Activated T-cell treated with anti-CD3 and anti-CD28 coated beads, Interleukin-2, amount 50 U/mL, for 24 hours (primary cell): Measurements from ENCODE around the gene PHB1.

Experiments
- DNase-seq: peaks from one replicate; pipeline ENCODE4 v3.0.0-alpha.2; 2020
- H3K27ac Mint-ChIP-seq: 2 replicates; pipeline ENCODE4 v1.8.0; 2020; ENCODE audit warnings: mild to moderate bottlenecking, mixed read lengths
- H3K27me3 Mint-ChIP-seq: 2 replicates; pipeline ENCODE4 v1.8.0; 2020; ENCODE audit warnings: mixed read lengths
- H3K36me3 Mint-ChIP-seq: 2 replicates; pipeline ENCODE4 v1.8.0; 2020; ENCODE audit warnings: low read depth, mixed read lengths
- H3K4me1 Mint-ChIP-seq: 2 replicates; pipeline ENCODE4 v1.8.0; 2020; ENCODE audit warnings: low read depth, mixed read lengths
- H3K4me3 Mint-ChIP-seq: 2 replicates; pipeline ENCODE4 v1.8.0; 2020; ENCODE audit warnings: mild to moderate bottlenecking, moderate library complexity, mixed read lengths
- H3K9me3 Mint-ChIP-seq: 2 replicates; pipeline ENCODE4 v1.8.0; 2020; ENCODE audit warnings: mixed read lengths

Gene PHB1

GRCh38 chr17:49414622-49415350 lies at the start of gene PHB1:
TSS of gene PHB1 (minus strand) at chr17:49414882. CDS start at chr17:49413264, 1,618 bp downstream.
- Mint-ChIP-seq H3K9me3 (no peaks in the 10 kb centered on the region), H3K27me3 (no peaks in the 10 kb centered on the region), H3K36me3 (peaks cover 54% of the 10 kb centered on the region), H3K27ac (peak within 1 kb of the TSS; percentile 97), H3K4me3 (peak within 1 kb of the TSS; percentile 99), H3K4me1 (peaks cover 42% of the 10 kb centered on the region)
- DNase-seq = peak; percentile 92

DNA sequence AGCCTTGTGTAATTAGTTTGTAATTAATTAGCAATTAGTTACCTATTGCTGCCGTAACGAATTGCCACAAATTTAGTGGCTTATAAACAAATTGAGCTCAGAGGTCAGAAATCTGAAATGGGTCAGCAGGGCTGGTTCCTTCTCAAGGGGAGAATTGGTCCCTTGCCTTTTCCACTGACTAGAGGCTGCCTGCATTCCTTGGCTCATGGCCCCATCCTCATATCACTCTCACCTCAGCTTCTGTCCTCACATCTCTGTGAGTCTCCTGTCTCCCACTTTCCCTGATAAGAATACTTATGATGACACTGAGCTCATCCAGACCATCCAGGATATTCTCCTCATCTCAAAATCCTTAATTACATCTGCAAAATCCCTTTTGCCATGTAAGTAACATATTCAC lies 49.4 kb upstream of the PHB1 start:
- Mint-ChIP-seq H3K9me3 (peaks cover 2% of the 10 kb centered on the region), H3K36me3 (no peaks in the 10 kb centered on the region), H3K27me3 (peaks cover 70% of the 10 kb centered on the region), H3K27ac (no peak overlapping the region), H3K4me3 (no peak overlapping the region), H3K4me1 (no peaks in the 10 kb centered on the region)
- DNase-seq = no peak

DNA sequence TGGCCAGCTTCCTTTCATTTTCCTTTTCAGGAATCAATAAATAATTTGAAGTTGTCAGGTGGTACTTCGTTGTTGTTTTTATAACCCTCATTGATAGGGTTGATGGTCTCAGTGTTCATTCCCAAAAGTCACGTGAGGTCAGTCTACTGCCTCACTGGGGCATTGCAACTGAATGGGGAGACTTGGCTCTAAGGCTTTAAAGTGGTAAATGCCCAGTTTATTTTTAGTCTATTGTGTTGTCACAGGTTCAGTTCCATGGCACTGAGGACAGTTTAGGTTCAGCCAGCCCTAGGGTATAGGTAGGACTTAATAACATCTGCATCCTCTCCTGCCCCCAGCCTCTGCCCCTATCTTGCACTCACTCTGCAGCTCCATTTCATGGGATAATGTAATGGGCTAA lies 46.9 kb upstream of the PHB1 start:
- H3K27me3 Mint-ChIP-seq = peaks cover 63% of the 10 kb centered on the region
- no peaks in the 10 kb centered on the region for H3K4me1 Mint-ChIP-seq
- no peak overlapping the region for H3K27ac Mint-ChIP-seq
- H3K36me3 Mint-ChIP-seq = no peaks in the 10 kb centered on the region
- H3K4me3 Mint-ChIP-seq = no peak overlapping the region
- no peak for DNase-seq
- H3K9me3 Mint-ChIP-seq = peaks cover 2% of the 10 kb centered on the region

DNA sequence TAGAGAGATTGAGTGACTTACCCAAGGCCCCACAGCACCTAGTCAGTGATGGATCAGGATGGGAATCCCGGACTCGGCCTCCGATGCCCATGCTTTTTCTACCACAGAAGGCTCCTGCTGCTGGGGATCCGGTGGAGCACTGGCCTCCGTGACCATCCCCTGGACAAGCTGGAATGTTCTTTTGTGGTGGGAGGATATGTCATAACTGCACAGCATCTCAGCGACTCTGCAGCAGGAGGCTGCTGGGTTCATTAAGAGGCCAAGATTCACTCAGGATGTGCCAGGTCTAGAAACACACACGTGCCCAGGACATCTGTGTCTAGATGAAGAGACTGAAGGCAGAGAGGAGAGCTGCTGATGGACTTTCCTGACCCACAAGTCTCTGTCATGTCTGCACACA lies 45.7 kb upstream of the PHB1 start:
- no peak overlapping the region for H3K4me3 Mint-ChIP-seq

GRCh38 chr17:49459401-49459984 lies 44.8 kb upstream of the PHB1 start:
- Mint-ChIP-seq H3K27ac (no peak overlapping the region), H3K27me3 (peaks cover 64% of the 10 kb centered on the region)

More for the DNA sequence above, 45.7 kb upstream of the PHB1 start:
- no peak overlapping the region for H3K27ac Mint-ChIP-seq
- peaks cover 70% of the 10 kb centered on the region for H3K27me3 Mint-ChIP-seq
- H3K9me3 Mint-ChIP-seq = peaks cover 2% of the 10 kb centered on the region
- no peaks in the 10 kb centered on the region for H3K4me1 Mint-ChIP-seq
- DNase-seq = no peak
- no peaks in the 10 kb centered on the region for H3K36me3 Mint-ChIP-seq

GRCh38 chr17:49457564-49458535 lies 43.2 kb upstream of the PHB1 start:
- no peak overlapping the region for H3K4me3 Mint-ChIP-seq

More at GRCh38 chr17:49459401-49459984, 44.8 kb upstream of the PHB1 start:
- no peak for DNase-seq
- no peaks in the 10 kb centered on the region for H3K4me1 Mint-ChIP-seq
- peaks cover 2% of the 10 kb centered on the region for H3K9me3 Mint-ChIP-seq
- H3K36me3 Mint-ChIP-seq = no peaks in the 10 kb centered on the region
- H3K4me3 Mint-ChIP-seq = no peak overlapping the region

GRCh38 chr17:49456183-49456965 lies 41.7 kb upstream of the PHB1 start:
- Mint-ChIP-seq H3K4me1 (peaks cover 3% of the 10 kb centered on the region), H3K27me3 (peaks cover 44% of the 10 kb centered on the region), H3K4me3 (no peak overlapping the region), H3K9me3 (no peaks in the 10 kb centered on the region), H3K27ac (no peak overlapping the region), H3K36me3 (no peaks in the 10 kb centered on the region)
- no peak for DNase-seq

More at GRCh38 chr17:49457564-49458535, 43.2 kb upstream of the PHB1 start:
- no peak for DNase-seq
- Mint-ChIP-seq H3K36me3 (no peaks in the 10 kb centered on the region), H3K27me3 (peaks cover 54% of the 10 kb centered on the region), H3K27ac (no peak overlapping the region), H3K4me1 (no peaks in the 10 kb centered on the region), H3K9me3 (no peaks in the 10 kb centered on the region)

DNA sequence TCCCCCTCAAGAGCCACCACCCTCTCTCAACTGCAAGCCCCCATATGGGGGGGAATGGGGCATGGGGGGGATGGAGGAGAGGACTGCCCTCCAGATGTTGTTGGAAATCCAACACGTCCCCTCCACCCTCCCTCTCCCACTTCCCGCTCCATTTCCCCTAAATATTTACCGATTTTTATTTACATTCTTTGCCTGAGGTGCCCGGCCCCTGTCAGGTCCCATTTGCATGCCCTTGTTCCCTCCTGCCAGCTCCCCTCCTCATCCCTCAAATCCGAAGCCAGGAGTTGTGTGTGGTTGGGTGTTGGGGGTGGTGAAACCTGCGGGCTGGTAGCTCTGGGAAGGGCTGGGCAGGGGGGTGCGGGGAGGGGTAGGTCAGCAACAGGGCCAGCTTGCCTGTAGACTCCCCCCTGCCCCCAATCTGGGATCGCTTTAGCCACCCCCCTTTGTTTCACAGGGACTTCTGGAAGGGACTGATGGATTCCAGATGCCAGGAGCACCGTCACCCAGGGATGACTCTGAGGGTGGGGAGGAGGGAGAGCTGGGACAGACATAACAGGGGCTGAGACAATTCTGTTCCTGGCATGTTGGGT lies 40.7 kb upstream of the PHB1 start:
- Mint-ChIP-seq H3K9me3 (no peaks in the 10 kb centered on the region), H3K4me1 (peaks cover 6% of the 10 kb centered on the region), H3K27me3 (peaks cover 33% of the 10 kb centered on the region), H3K27ac (no peak overlapping the region), H3K36me3 (no peaks in the 10 kb centered on the region), H3K4me3 (no peak overlapping the region)
- no peak for DNase-seq

GRCh38 chr17:49454050-49454449 lies 39.4 kb upstream of the PHB1 start:
- Mint-ChIP-seq H3K4me3 (no peak overlapping the region), H3K4me1 (peaks cover 6% of the 10 kb centered on the region), H3K9me3 (no peaks in the 10 kb centered on the region), H3K36me3 (no peaks in the 10 kb centered on the region), H3K27me3 (peaks cover 22% of the 10 kb centered on the region), H3K27ac (no peak overlapping the region)
- DNase-seq = no peak

- no peaks in the 10 kb centered on the region for H3K9me3 Mint-ChIP-seq
- H3K4me3 Mint-ChIP-seq = no peak overlapping the region
- H3K4me1 Mint-ChIP-seq = peaks cover 6% of the 10 kb centered on the region
- H3K27me3 Mint-ChIP-seq = peaks cover 16% of the 10 kb centered on the region
- H3K27ac Mint-ChIP-seq = no peak overlapping the region
- DNase-seq = no peak
- no peaks in the 10 kb centered on the region for H3K36me3 Mint-ChIP-seq
These were observed 38.0 kb upstream of the PHB1 start for GRCh38 chr17:49452661-49453060.

DNA sequence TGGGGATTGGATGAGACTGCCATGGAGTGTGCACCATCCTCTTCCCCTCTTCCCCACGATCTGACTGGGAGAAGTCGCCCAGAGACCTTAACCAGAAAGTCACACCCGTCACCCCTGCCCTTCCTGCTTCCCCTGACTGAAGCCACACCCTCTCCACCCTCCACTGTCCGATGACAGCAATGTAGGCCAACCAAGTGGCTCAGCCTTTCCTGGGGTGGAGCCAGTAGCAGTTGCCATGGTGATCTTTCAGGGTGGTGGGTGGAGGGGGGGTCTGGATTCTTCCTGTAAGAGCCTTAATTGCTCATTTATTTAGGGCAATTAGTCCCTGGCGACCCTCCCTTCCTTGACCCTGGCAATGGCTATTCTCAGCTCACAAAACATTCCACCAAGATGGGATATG lies 37.5 kb upstream of the PHB1 start:
- Mint-ChIP-seq H3K27ac (no peak overlapping the region), H3K9me3 (no peaks in the 10 kb centered on the region), H3K4me3 (no peak overlapping the region), H3K4me1 (peaks cover 6% of the 10 kb centered on the region), H3K36me3 (no peaks in the 10 kb centered on the region), H3K27me3 (peaks cover 11% of the 10 kb centered on the region)
- no peak for DNase-seq

- Mint-ChIP-seq H3K9me3 (no peaks in the 10 kb centered on the region), H3K4me1 (peaks cover 6% of the 10 kb centered on the region), H3K4me3 (no peak overlapping the region), H3K27ac (no peak overlapping the region), H3K36me3 (no peaks in the 10 kb centered on the region), H3K27me3 (peaks cover 4% of the 10 kb centered on the region)
- no peak for DNase-seq
These were observed 36.1 kb upstream of the PHB1 start for GRCh38 chr17:49450735-49451134.

GRCh38 chr17:49450181-49450580 lies 35.5 kb upstream of the PHB1 start:
- Mint-ChIP-seq H3K36me3 (no peaks in the 10 kb centered on the region), H3K4me1 (peaks cover 6% of the 10 kb centered on the region), H3K27me3 (peaks cover 3% of the 10 kb centered on the region), H3K27ac (no peak overlapping the region), H3K9me3 (no peaks in the 10 kb centered on the region), H3K4me3 (no peak overlapping the region)
- DNase-seq = no peak
